ENCODE data around the gene AP1G1. TPM values are rescaled to one million over a fixed set of nuclear protein-coding genes. Genes with fewer than 3 reads are reported as not detected.

AP1G1 gene
- polyA plus RNA-seq, 1 donor (not counting 4 experiments of a cell fraction or from before 2014, with no cell fraction given), result 62.5 TPM

DNA sequence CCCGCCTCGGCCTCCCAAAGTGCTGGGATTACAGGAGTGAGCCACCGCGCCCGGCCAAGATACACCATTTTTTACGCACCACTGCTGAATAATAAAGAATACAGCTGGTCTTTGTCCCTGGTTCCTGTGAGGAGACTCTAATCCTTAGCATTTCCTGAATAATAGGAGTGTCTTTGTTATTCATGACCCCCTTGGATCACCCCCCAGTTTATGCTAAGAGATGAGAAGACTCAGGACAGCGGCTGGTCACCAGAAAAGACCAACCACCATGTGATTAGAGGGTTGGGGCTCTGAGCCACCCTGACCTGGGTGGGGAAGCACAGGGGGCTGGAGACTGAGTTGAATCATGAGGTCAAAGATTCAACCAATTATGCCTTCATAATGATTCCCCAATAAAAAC, 101.4 kb downstream of the AP1G1 start:
- Histone ChIP-seq H3K4me2 (ENCODE audit: control insufficient read depth, extremely low read depth, insufficient read depth, low read depth, low read length) (no peak overlapping the region), H3K9me3 (ENCODE audit: control insufficient read depth, low read depth, low read length) (no peaks in the 10 kb centered on the region), H3K4me3 (ENCODE audit: control insufficient read depth in 2 of 3, extremely low read depth in 1 of 3, insufficient read depth in 2 of 3, low read depth in 1 of 3, low read length in 3 of 3) (no peak overlapping the region), H3K9me1 (ENCODE audit: control insufficient read depth, extremely low read depth, insufficient read depth, low read length) (no peaks in the 10 kb centered on the region), H4K20me1 (ENCODE audit: control insufficient read depth, extremely low read depth, insufficient read depth, low read length) (no peaks in the 10 kb centered on the region), H3K4me1 (ENCODE audit: control insufficient read depth, extremely low read depth, insufficient read depth, low read length) (peaks cover 26% of the 10 kb centered on the region), H3K27me3 (ENCODE audit: control insufficient read depth, extremely low read depth, insufficient read depth, low read length) (no peaks in the 10 kb centered on the region), H3K9ac (ENCODE audit: control insufficient read depth, extremely low read depth, insufficient read depth, low read length) (no peak overlapping the region), H2AFZ (ENCODE audit: control insufficient read depth, low read length) (no peak overlapping the region), H3K36me3 (ENCODE audit: control insufficient read depth in 2 of 2, extremely low read depth in 1 of 2, insufficient read depth in 2 of 2, low read length in 2 of 2) (peaks cover 0 to 2% of the 10 kb centered on the region in 2 experiments), H3K79me2 (ENCODE audit: control insufficient read depth, insufficient read depth, low read length) (peaks cover 21% of the 10 kb centered on the region), H3K27ac (ENCODE audit: control insufficient read depth, insufficient read depth, low read length) (no peak overlapping the region)
- DNase-seq (ENCODE audit: low read depth, low spot score), result no peak
- FAIRE-seq, result no peak
- dilution Hi-C loops (cut with MboI; ENCODE audit: extremely low pct_ligation_motif_present, low sequenced_read_pairs), result no loop called here
- TF ChIP-seq EZH2 (IDR thresholded peaks at IDR 0.05; ENCODE audit: low read length), result no peak
- no peak for TF ChIP-seq CTCF (optimal IDR thresholded peaks at IDR 0.05 in 1 of 3, IDR thresholded peaks at IDR 0.05 in 1 of 3, conservative IDR thresholded peaks at IDR 0.05 in 1 of 3; ENCODE audit: extremely low read depth in 1 of 3, insufficient read depth in 2 of 3, low read length in 3 of 3)

GRCh38 chr16:71706046-71706445, 102.6 kb downstream of the AP1G1 start:
- FAIRE-seq, result no peak
- peaks cover 26% of the 10 kb centered on the region for H3K4me1 ChIP-seq (ENCODE audit: control insufficient read depth, extremely low read depth, insufficient read depth, low read length)
- dilution Hi-C loops (cut with MboI; ENCODE audit: extremely low pct_ligation_motif_present, low sequenced_read_pairs), result no loop called here
- DNase-seq (ENCODE audit: low read depth, low spot score), result no peak
- H3K36me3 ChIP-seq (ENCODE audit: control insufficient read depth in 2 of 2, extremely low read depth in 1 of 2, insufficient read depth in 2 of 2, low read length in 2 of 2), result peaks cover 0 to 2% of the 10 kb centered on the region in 2 experiments
- no peaks in the 10 kb centered on the region for H4K20me1 ChIP-seq (ENCODE audit: control insufficient read depth, extremely low read depth, insufficient read depth, low read length)
- peaks cover 15% of the 10 kb centered on the region for H3K79me2 ChIP-seq (ENCODE audit: control insufficient read depth, insufficient read depth, low read length)
- no peaks in the 10 kb centered on the region for H3K27me3 ChIP-seq (ENCODE audit: control insufficient read depth, extremely low read depth, insufficient read depth, low read length)
- H2AFZ ChIP-seq (ENCODE audit: control insufficient read depth, low read length), result no peak overlapping the region
- no peak overlapping the region for H3K4me3 ChIP-seq (ENCODE audit: control insufficient read depth in 2 of 3, extremely low read depth in 1 of 3, insufficient read depth in 2 of 3, low read depth in 1 of 3, low read length in 3 of 3)
- H3K9me3 ChIP-seq (ENCODE audit: control insufficient read depth, low read depth, low read length), result no peaks in the 10 kb centered on the region
- H3K27ac ChIP-seq (ENCODE audit: control insufficient read depth, insufficient read depth, low read length), result no peak overlapping the region
- no peaks in the 10 kb centered on the region for H3K9me1 ChIP-seq (ENCODE audit: control insufficient read depth, extremely low read depth, insufficient read depth, low read length)
- TF ChIP-seq EZH2 (IDR thresholded peaks at IDR 0.05; ENCODE audit: low read length) (no peak), CTCF (optimal IDR thresholded peaks at IDR 0.05 in 1 of 3, IDR thresholded peaks at IDR 0.05 in 1 of 3, conservative IDR thresholded peaks at IDR 0.05 in 1 of 3; ENCODE audit: extremely low read depth in 1 of 3, insufficient read depth in 2 of 3, low read length in 3 of 3) (no peak)
- H3K4me2 ChIP-seq (ENCODE audit: control insufficient read depth, extremely low read depth, insufficient read depth, low read depth, low read length), result no peak overlapping the region
- H3K9ac ChIP-seq (ENCODE audit: control insufficient read depth, extremely low read depth, insufficient read depth, low read length), result no peak overlapping the region

Data from keratinocyte (primary cell).